Neural cell (in vitro differentiated cells): ENCODE results near the gene SLC25A21.

Experiments used
- EZH2 ChIP-seq: fragments of 200-600, 300-800 bp; shearing (Covaris generic), sonication (generic); IDR thresholded peaks from 2 replicates; pipeline ENCODE4 v1.6.1; 2014; ENCODE audit warnings: antibody characterized with exemption, low read length, borderline replicate concordance, mild to moderate bottlenecking; ENCODE audit not compliant: insufficient read depth, poor library complexity, severe bottlenecking
- TAF1 ChIP-seq: IDR thresholded peaks from 2 replicates; pipeline ENCODE4 v1.6.1; 2012; ENCODE audit warnings: low read depth
- TF ChIP-seq, protein P1 (sequence below): fragments of 450-650 bp; IDR thresholded peaks from 2 replicates; pipeline ENCODE4 v1.5.1; 2014; ENCODE audit warnings: antibody characterized with exemption, mild to moderate bottlenecking, moderate library complexity; ENCODE audit not compliant: poor library complexity, severe bottlenecking

DNA sequence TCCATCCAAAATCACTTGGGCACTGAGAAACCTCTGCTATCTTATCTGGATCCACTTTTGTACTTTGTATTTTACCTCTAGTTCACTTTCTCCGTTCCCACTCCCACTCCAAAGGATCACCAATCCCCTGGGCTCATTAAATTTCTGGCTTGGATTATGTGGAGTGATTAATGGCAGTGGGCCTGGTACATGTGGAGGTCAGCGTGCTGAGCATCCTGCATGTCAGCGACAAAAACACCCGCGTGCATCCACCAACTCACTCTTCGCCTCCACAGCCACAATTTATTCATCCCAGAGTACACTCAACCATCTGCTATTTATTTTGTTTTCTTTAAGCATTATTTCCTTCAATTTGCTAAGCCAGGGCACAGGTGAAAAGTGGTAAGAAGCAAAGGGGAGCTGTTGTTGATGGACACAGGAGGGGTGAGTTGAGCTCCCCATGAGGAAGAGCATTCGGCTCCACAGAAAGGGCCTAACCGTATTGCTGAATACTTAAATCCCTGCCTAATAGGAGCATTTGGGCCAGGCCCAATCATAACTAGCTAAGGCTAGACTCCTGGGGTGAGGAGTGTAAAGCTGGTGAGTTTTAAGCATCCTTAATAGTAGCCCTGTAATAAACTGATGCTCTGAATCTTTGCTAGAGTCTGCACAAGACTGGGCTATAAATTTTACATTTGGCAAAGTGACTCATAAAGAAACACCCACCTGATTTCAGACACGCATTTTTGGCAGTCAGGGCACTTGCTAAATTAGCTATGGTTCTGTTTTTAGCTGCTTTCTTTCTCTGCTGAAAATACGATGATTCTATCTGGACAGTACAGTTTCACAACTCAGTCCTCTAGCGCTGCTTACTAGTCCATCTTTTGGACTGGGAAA is 137.8 kb downstream of the SLC25A21 start:
- TF ChIP-seq, protein P1, sequence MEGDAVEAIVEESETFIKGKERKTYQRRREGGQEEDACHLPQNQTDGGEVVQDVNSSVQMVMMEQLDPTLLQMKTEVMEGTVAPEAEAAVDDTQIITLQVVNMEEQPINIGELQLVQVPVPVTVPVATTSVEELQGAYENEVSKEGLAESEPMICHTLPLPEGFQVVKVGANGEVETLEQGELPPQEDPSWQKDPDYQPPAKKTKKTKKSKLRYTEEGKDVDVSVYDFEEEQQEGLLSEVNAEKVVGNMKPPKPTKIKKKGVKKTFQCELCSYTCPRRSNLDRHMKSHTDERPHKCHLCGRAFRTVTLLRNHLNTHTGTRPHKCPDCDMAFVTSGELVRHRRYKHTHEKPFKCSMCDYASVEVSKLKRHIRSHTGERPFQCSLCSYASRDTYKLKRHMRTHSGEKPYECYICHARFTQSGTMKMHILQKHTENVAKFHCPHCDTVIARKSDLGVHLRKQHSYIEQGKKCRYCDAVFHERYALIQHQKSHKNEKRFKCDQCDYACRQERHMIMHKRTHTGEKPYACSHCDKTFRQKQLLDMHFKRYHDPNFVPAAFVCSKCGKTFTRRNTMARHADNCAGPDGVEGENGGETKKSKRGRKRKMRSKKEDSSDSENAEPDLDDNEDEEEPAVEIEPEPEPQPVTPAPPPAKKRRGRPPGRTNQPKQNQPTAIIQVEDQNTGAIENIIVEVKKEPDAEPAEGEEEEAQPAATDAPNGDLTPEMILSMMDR = no peak
- TF ChIP-seq TAF1 = no peak
- no peak for TF ChIP-seq EZH2
